NK-92 treated with Interleukin-12 subunit alpha and Interleukin-12 subunit beta, amount 100 ng/mL, for 24 hours (cell line): ENCODE data around the gene PTPA.

Experiments used
- DNase-seq: peaks from one replicate; lab custom pipeline; 2025; lab: John Stamatoyannopoulos, UW

PTPA gene

DNA sequence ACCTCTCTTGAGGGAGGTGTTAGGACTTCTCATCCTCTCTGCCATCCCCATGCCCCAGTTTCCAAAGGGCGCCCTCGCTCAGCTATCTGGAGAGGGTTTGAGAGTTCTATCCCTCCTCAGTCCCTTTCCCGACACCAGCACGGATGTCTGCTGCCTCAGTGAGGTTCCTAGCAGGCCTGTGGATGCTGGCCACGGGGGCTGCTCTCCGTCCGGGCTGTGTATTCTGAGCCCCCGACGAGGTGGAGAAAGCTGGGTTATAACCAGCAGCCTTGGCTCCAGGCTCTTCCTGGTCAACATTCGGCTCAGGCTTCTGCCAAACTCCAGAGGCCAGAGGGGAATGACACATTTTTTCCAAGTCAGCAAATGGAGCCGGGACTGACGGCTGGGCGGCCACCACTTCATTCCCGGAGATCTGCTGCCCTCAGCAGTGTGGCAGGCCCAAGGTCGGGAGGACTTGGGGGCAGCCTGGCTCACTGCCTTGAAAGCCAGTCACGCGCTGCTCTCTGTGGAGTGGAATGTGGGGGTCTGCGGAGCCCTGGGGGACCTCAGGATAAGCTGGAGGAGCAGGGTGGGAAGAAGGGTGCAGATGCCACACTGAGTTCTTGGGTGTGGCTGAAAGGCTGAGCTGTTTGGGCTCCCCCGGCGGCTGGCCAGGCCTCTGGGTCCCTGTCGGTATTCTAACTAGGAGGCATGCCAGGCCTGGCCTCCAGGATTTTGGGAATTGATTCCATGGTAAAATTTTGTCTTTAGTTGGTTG lies 27.4 kb downstream of the PTPA start:
- no peak for DNase-seq

DNA sequence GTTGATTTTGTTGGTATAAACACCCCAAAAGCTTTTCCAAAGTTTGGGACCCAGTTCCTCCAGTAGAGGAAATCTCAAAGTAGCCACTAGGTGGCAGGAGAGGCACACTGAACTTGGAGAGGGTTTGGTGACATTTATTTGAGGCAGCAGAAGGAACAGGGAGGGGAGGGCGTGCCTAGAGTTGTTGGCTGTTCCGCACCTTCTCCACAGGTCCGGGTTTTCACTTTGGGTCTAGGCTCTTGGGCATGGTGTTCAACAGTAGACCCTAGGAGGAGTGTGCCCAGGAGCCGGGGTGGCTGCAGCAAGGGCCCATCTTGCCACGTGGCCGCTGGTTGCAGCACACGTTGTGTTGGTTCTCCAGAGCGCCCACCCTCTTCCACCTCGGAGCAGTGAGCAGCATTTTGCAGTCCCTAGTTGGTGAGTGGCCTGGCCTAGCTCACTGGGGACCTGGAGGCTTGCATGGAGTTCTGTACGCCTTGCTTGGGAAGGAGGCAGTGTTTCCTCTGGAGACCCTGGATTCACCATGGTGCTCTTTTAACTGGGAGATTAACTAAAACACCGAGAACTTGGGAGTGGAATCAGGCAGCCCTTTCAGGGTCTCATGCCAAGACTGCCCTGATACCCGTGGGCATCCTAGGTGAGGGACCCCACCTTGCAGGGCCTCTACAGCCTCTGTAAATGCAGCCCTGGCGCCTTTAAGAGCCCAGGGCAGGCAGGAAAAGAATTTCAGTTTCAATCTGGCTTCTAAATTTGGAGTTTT lies 28.2 kb downstream of the PTPA start:
- peak; percentile 37 for DNase-seq

DNA sequence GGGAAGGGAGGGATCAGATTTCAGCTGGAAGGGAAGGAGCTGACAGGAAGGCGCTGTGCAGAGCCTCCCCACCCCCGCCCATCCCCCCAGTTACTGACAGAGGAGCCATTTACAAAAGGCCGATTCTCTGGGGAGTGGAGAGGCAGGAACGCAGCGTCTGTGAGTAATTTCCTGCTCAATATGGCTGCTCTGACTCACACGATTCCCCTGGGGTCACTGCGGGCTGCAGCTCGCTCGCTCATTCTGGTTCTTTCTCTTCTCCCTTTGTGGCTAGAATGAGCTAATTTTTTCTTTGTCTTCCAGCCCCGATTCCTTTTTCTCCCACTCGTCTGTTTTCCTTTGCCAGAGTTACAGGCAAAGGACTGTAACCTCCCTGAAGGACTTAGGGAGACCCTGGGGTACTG lies 28.8 kb downstream of the PTPA start:
- DNase-seq = peak; percentile 65

DNA sequence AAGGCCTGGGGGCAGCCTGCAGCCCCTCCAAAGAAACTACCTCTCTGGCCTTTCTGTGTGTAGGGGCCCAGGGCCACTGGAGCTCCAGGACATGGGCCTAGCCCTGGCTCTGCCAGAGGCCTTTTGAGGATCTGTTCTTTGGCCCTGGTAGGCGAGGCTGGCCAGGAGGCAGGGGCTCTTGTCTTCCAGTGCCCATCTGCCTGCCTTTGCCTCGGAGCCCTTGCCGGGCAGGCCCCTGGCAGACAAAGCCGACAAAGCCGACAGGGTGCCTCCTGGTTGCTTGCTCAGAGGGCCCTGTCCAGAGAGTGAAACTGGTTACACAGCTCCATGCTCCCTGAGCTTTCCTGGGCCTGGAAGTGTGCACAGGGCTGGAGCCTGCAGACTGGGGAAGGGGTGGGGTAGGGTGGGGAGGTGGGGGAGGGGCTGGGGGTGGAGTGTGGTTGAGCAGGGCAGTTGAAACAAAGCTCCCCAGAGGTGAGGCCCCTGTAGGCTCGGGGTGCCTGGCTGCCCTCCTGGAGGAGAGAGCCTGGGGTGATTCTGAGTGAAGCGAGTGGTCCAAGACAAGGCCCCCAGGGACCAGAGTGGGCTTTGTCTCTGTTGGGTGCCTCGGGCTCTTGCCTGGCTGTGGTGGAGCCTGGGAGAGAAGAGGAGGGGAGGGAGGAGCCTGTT lies 29.3 kb downstream of the PTPA start:
- no peak for DNase-seq

DNA sequence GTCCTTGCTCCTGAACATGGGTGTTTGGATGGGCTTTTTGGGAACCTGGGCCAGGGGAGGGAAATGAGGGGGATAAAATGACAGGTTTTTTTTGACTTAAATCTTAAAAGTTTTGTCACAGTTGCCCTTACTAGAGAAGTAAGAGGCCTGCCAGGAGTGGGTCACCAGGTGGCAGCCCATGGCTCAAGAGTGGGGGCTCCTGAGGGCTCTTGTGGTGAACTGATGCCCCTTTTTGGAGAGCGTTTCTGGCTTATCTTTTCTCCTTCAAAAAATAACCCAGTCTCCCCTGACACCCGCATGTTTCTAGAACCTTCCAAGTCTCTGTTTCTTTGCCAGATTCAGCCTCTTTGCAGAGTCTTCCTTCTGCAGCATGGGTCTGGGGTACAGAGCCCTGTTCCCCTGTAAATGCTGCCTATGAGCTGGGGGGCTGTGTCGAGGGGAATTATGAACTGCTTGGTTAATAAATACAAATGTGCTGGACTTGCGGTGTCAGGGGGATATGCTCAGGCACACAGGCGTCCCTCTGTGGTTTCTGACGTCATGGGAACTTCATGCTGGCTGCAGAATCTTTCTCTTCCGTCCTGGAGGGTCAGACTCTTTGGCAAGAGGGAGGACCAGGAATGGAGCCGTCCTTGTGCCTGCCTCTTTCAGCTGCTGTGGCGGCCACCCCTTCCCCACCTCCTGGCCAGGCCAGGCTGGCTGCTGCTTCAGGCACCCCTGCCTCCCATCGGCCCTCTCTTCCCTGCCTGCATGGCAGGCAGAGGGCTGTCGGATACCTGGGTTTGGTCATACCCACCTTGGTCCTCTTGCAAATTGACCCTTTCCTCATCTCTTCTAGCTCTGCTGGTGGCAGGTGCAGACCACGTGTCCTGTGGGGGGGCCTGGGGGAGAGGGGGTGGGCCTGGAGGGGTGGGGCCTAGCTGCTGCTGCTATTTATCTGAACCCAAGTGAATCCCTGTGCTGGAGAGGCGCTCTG lies 30.1 kb downstream of the PTPA start:
- DNase-seq = no peak

DNA sequence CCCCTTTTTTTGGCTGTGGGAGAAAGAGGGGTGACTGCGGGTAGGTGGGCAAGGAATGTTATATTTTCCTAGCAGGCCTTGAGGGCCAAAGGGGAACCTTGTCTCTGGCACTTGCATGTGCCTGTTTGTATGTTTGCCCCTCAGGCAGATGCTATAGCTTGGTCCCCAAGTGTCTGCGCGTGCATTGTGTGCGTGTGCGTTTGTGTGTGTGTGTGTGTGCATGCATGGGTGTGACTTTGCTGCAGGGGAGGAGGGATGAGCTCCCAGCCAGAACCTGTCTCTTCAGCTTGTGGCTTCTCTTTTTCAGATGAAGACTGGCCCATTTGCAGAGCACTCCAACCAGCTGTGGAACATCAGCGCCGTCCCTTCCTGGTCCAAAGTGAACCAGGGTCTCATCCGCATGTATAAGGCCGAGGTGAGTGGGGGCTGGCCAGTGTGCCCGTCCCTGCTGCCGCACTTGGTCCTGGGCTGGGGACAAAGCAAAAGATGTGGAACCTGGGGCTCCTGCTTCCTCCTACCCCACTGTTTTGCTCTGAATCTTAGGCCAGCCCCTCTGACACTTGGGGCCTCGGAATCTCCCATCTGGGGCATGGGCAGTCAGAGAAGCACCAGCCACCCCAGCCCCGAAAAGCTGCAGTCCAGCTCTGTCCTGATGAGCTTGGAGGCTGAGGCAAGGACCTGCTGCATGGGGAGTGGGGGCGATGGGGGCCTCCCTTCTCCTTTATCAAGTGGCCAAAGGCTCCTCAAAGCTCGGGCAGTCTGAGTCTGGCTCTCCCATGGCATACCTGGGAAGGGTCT lies 31.1 kb downstream of the PTPA start:
- DNase-seq = no peak

GRCh38 chr9:129143031-129143927 lies 32.1 kb downstream of the PTPA start:
- DNase-seq = peak; percentile 34

- DNase-seq = no peak
Observed at GRCh38 chr9:129145316-129145715, 34.1 kb downstream of the PTPA start.

DNA sequence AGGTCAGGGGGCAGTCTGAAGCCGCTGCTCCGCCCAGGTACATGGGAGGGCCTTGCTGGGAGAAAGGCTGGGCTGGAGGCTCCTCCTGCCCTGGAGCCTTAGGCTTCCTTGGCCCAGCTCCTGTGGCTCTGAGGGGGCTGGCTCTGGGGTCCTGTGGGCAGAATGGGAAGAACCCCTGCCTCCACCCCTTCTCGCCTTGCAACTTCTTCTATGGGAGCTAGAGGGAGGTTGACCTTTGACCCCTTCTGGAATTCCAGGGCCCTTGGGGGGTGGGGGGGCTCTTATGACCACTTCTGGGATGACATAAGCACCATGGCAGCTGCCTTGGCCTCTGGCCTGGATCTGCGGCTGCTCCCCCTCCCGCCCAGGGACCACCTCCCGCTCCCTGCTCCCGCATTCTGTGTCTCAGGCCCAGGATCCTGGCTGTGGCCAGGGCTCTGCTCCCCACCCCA lies 34.7 kb downstream of the PTPA start:
- DNase-seq = no peak

GRCh38 chr9:129146441-129146941 lies 35.3 kb downstream of the PTPA start:
- no peak for DNase-seq

GRCh38 chr9:129148463-129149204 lies 37.4 kb downstream of the PTPA start:
- no peak for DNase-seq

GRCh38 chr9:129149442-129149841 lies 38.2 kb downstream of the PTPA start:
- no peak for DNase-seq

- DNase-seq = no peak
Observed at GRCh38 chr9:129150122-129150521, 38.9 kb downstream of the PTPA start.

- no peak for DNase-seq
Observed at GRCh38 chr9:129150672-129151211, 39.5 kb downstream of the PTPA start.

DNA sequence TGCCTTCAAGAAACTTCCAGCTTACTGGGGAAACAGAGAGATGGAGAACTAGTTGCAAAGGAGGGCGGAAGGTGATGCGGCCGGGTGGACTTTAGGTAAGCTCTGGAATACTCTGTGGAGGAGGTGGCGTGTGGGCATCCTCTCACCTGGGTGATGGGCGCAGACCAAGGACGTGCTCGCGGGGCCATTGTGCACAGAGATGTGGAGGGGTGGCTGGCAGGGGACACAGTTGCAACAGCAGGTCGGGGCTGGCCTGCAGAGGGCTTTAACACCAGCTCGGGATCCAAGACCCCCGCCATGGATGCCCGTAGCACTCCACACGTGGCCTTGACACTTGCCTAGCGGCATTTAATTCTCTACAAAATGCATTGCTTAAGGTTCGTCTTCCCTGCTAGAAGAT lies 40.3 kb downstream of the PTPA start:
- no peak for DNase-seq

DNA sequence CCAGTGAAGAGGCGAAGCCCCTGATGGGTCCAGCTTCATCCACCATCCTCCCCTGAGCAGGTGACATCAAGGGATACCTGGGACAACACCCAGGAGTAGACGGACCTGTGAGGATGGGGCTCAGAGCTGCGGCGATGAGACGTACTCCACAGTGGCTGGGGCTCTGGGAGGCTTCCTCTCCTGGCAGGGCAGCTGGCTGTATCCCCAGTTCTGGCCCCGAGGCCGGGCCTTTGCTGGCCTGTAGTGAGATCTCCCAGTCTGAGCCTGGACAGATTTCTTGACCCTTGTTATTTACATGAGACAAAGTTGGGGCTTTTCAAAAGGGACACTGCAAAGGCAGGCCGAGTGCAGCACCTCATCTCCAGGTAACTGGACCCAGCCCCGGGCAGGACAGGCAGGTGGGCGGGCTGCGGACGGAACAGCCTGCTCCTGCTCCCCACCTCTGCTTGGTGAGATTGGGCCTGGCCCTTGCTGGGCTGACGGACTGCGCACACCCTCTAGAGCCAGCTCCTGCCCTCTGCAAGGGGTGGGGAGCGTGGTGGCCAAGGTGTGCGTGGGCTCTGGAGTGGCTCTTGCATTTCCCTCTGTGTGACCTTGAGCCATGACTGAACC lies 43.8 kb downstream of the PTPA start:
- DNase-seq = no peak

DNA sequence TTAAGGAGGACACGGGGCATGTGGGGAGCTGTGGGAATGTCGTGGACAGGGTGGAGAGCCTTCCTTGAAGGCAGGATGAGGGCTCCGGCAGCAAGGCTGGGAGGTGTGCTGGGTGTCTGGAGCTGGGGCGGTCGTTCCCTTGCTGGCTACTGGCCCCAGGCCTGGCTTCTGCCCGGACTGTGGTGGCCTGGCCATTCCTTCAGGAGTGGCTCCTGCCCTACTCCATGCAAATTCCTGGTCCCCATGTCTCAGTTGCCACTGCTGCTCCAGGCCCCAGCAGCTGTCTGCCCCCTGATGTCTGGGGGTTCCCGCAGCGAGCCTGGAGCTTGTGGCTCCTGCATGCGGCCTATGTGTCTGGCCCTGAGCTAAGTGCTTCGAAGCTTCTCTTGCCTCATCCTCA lies 44.9 kb downstream of the PTPA start:
- DNase-seq = no peak
